Lung (tissue), 12 donors: ENCODE data around the gene SOX13. TPM values are rescaled to one million over a fixed set of nuclear protein-coding genes. Genes with fewer than 3 reads are reported as not detected.
A peak's percentile ranks its signal among the peaks of the same experiment; 100 is the strongest.

ENCODE experiments used
- ATAC-seq: fragments of 200-7000 bp; cut with Tn5 transposase; one replicate; pipeline ENCODE4 v1.9.1; 2020; ENCODE audit warnings: moderate number of reproducible peaks; ENCODE audit not compliant: insufficient read depth, low FRiP score
- DNase-seq, 3 donors: peaks; one replicate each; pipeline ENCODE4 v3.0.0-alpha.2; 2013 to 2017
- H3K27ac ChIP-seq, 2 donors: one replicate each; pipeline ENCODE4 v1.5.1; 2013; ENCODE audit warnings: mild to moderate bottlenecking in 2 of 2, moderate library complexity in 2 of 2, control low read depth in 1 of 2, inconsistent platforms in 1 of 2, low read depth in 1 of 2, low read length in 1 of 2
- H3K27me3 ChIP-seq, 3 donors: one replicate each; pipeline ENCODE4 v1.5.1; 2013; ENCODE audit warnings: low read length in 2 of 3; ENCODE audit not compliant: control insufficient read depth in 3 of 3, insufficient read depth in 3 of 3
- H3K36me3 ChIP-seq, 4 donors: one replicate each; pipeline ENCODE4 v1.5.1; 2013; ENCODE audit warnings: low read length in 4 of 4, mild to moderate bottlenecking in 1 of 4, moderate library complexity in 1 of 4; ENCODE audit not compliant: control insufficient read depth in 4 of 4, insufficient read depth in 4 of 4
- H3K4me1 ChIP-seq, 5 donors: one replicate each; pipeline ENCODE4 v1.5.1; 2013; ENCODE audit warnings: low read length in 5 of 5, mild to moderate bottlenecking in 2 of 5, moderate library complexity in 1 of 5; ENCODE audit not compliant: control insufficient read depth in 5 of 5, insufficient read depth in 5 of 5
- H3K4me3 ChIP-seq: one replicate; pipeline ENCODE4 v1.5.1; 2013; ENCODE audit warnings: mild to moderate bottlenecking, control low read depth, moderate library complexity
- H3K9ac ChIP-seq, 2 donors: one replicate each; pipeline ENCODE4 v1.5.1; 2013; ENCODE audit warnings: low read length in 2 of 2, control low read depth in 1 of 2; ENCODE audit not compliant: insufficient read depth in 1 of 2
- H3K9me3 ChIP-seq, 4 donors: one replicate each; pipeline ENCODE4 v1.5.1; 2013; ENCODE audit warnings: low read length in 3 of 4, mild to moderate bottlenecking in 1 of 4, moderate library complexity in 1 of 4; ENCODE audit not compliant: control insufficient read depth in 4 of 4, insufficient read depth in 3 of 4
- CTCF ChIP-seq: IDR thresholded peaks from 2 replicates; pipeline ENCODE4 v1.5.1; 2012; ENCODE audit warnings: mild to moderate bottlenecking; ENCODE audit errors: control extremely low read depth, extremely low read depth
- WGBS, 2 donors: extraction: QIAGEN DNeasy Blood & Tissue Kit; methylation state at CpG; one replicate each; pipeline ENCODE4 v1.1.7; 2013; 5-methylcytosine and 5-hydroxymethylcytosine counted together
- polyA plus RNA-seq, 2 donors: library from polyadenylated mRNA; stranded (reverse); fragments of 200-250 nt; gene quantifications; one replicate each; pipeline ENCODE4 v1.2.1, GENCODE V29; 2013
- total RNA-seq, 2 donors: library from RNA; depleted of rRNA in 1 of 2; stranded (reverse); fragments of >200 nt in 1 of 2; gene quantifications; one replicate each; pipeline ENCODE4 v1.2.1, GENCODE V29; 2014 to 2021
- donor health status: control.
- donor health status: control.
- donor health status: Bipolar disorder and iron deficiency.
- donor health status: healthy.
- donor health status: DM: yes; HTN: yes; CAD: no.

SOX13 gene
- total and polyA plus RNA-seq, 4 donors: 14.7 to 52.6 (median 30.3) TPM

DNA sequence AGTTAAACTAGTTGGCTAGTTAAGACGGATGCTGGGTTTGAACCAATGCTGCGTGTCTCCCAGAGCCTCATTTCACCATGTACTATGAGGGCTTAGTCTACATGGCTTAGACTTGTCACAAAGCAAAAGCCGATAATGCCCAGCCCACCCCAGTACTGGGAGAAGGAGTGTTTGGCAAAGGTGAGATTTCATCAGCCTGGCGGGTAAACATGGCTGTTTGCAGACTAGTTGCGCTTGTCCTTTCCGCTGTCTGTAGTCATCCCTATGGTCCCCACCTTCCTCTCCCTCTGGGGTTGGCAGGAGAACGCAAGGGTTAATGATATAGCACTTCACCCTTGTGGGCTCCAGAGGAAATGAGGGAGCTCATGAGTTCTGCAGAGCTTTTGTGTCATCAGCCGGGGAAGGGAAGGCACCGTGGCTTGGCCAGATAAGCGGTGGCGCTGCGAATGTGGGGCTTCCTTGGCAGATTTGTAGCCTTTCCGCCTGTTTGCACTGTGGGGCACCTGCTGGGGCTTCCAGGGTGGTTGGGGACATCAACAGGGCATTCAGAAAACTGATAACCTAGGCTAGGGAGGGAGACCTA is 29.2 kb downstream of the SOX13 start:
- WGBS, 2 donors: 19 to 37% methylated on average over 13 of the region's 13 CpGs
- no peaks in the 10 kb centered on the region for H3K36me3 ChIP-seq
- H3K27me3 ChIP-seq: no peaks in the 10 kb centered on the region
- TF ChIP-seq CTCF: no peak
- H3K27ac ChIP-seq: peak overlapping the region in 1 of 2 donors; percentile 72
- DNase-seq: no peak
- peaks cover 0 to 51% (median 17%) of the 10 kb centered on the region in 5 donors for H3K4me1 ChIP-seq
- H3K9ac ChIP-seq: no peak overlapping the region
- no peak overlapping the region for H3K4me3 ChIP-seq
- no peak for ATAC-seq
- no peaks in the 10 kb centered on the region for H3K9me3 ChIP-seq

- WGBS, 2 donors: 43 to 60% methylated on average over 3 of the region's 3 CpGs
- no peaks in the 10 kb centered on the region for H3K27me3 ChIP-seq
- peak overlapping the region in 1 of 2 donors; percentile 89 for H3K27ac ChIP-seq
- H3K4me1 ChIP-seq: peaks cover 0 to 58% (median 17%) of the 10 kb centered on the region in 5 donors
- TF ChIP-seq CTCF: no peak
- ATAC-seq: no peak
- H3K9me3 ChIP-seq: no peaks in the 10 kb centered on the region
- no peak for DNase-seq
- no peak overlapping the region for H3K4me3 ChIP-seq
- no peaks in the 10 kb centered on the region for H3K36me3 ChIP-seq
- no peak overlapping the region for H3K9ac ChIP-seq
Observed at GRCh38 chr1:204102739-204103430, 30.0 kb downstream of the SOX13 start.

GRCh38 chr1:204103431-204103741 is 30.5 kb downstream of the SOX13 start:
- WGBS, 2 donors: 53 to 67% methylated on average over 2 of the region's 2 CpGs
- peak overlapping the region; percentile 46 to 89 for H3K27ac ChIP-seq
- H3K9me3 ChIP-seq: no peaks in the 10 kb centered on the region
- H3K4me1 ChIP-seq: peaks cover 0 to 61% (median 21%) of the 10 kb centered on the region in 5 donors
- no peak overlapping the region for H3K9ac ChIP-seq
- ATAC-seq (no peak), DNase-seq (no peak)
- no peaks in the 10 kb centered on the region for H3K27me3 ChIP-seq
- H3K36me3 ChIP-seq: peaks cover 0 to 1% (median 0%) of the 10 kb centered on the region in 4 donors
- no peak for TF ChIP-seq CTCF
- no peak overlapping the region for H3K4me3 ChIP-seq
